ENCODE results near the gene FRAS1.

Gene FRAS1

DNA sequence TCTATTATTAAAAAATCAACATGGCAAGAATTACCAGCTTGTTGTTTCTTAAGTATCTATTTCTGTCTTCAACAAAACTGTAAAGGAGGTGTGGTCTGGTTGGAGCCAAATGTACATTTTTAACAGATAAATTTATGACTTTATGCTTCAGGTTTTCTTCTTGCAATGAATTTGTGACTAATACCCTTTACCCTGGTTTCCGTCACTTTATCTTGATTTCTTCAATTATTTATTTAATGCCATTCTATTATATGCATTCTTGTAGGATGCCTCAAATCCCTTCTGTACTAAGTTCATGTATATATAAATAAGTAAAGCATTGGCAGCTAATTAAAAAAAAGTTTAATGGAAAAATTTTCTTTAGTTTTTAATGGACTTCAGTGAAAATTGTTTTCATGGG is 453.0 kb downstream of the FRAS1 start:
- TF ChIP-seq EZH2 (IDR thresholded peaks at IDR 0.05) (no peak), FOXP2 (optimal IDR thresholded peaks at IDR 0.05; ENCODE audit: control extremely low read depth, extremely low read length, insufficient read depth) (no peak), POLR2AphosphoS5 (IDR thresholded peaks at IDR 0.05; ENCODE audit: borderline replicate concordance, low read depth, low read length) (no peak)
- no peak for DNase-seq (ENCODE audit: low read depth, low spot score)
- H3K27ac ChIP-seq = no peak overlapping the region
- H3K4me3 ChIP-seq = no peak overlapping the region
- H3K9ac ChIP-seq (ENCODE audit: insufficient read length) = no peak overlapping the region
- H3K36me3 ChIP-seq (ENCODE audit: insufficient read depth, low read length) = no peaks in the 10 kb centered on the region
- H3K9me3 ChIP-seq (ENCODE audit: low read depth, low read length) = no peaks in the 10 kb centered on the region

DNA sequence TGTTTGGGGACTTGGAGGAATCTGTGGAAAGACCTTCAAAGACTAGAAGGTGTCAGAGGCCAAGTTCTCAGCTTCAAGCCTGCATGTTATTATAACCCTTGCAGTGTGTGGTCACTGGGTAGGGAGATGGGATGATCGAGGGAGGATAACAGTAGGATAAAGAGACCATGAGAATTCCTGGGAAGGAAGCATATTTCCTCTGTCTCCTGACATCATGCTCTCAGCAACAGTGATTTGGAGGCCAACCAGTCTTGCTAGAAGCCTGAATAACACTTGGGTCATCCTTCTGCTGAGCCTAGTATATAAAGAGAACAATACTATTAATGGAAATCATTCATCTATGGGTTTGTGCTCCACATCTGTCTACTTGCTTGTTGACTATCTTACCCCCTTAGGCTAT is 453.6 kb downstream of the FRAS1 start:
- DNase-seq (ENCODE audit: low read depth, low spot score) = no peak
- Histone ChIP-seq H3K9ac (ENCODE audit: insufficient read length) (no peak overlapping the region), H3K4me3 (no peak overlapping the region), H3K36me3 (ENCODE audit: insufficient read depth, low read length) (no peaks in the 10 kb centered on the region), H3K9me3 (ENCODE audit: low read depth, low read length) (no peaks in the 10 kb centered on the region), H3K27ac (no peak overlapping the region)
- TF ChIP-seq FOXP2 (optimal IDR thresholded peaks at IDR 0.05; ENCODE audit: control extremely low read depth, extremely low read length, insufficient read depth) = no peak

DNA sequence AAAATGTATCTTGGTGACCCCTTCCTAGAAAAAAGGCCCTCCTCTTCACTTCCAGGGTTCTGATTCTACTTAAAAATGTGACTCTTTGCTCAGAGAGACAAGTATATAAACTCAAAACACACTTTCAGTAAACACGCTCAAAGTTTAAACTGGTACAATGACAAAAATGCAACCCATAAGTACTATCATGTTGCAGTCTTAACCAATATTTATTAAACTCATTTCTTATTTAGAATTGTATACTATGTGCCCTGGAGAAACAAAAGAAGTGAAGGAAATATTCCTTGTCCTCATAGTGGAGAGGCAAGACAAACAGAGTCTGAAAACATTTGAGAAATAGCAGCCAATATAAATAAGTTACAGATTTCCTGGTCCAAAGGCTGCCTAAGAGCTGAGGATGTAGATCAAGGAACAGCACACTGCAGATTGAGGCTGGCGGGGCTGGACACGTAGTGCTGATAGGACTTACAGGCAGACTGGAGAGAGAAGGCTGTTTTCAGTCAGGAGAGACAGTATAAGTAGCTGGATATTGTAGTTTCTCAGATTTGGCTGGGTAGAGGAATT is 455.3 kb downstream of the FRAS1 start:
- H3K36me3 ChIP-seq (ENCODE audit: insufficient read depth, low read length) = no peaks in the 10 kb centered on the region
- no peak overlapping the region for H3K9ac ChIP-seq (ENCODE audit: insufficient read length)
- no peak for TF ChIP-seq POLR2AphosphoS5 (IDR thresholded peaks at IDR 0.05; ENCODE audit: borderline replicate concordance, low read depth, low read length)
- TF ChIP-seq FOXP2 (optimal IDR thresholded peaks at IDR 0.05; ENCODE audit: control extremely low read depth, extremely low read length, insufficient read depth) = no peak
- no peak for TF ChIP-seq EZH2 (IDR thresholded peaks at IDR 0.05)
- H3K4me3 ChIP-seq = no peak overlapping the region
- H3K9me3 ChIP-seq (ENCODE audit: low read depth, low read length) = no peaks in the 10 kb centered on the region
- no peak overlapping the region for H3K27ac ChIP-seq
- no peak for DNase-seq (ENCODE audit: low read depth, low spot score)

DNA sequence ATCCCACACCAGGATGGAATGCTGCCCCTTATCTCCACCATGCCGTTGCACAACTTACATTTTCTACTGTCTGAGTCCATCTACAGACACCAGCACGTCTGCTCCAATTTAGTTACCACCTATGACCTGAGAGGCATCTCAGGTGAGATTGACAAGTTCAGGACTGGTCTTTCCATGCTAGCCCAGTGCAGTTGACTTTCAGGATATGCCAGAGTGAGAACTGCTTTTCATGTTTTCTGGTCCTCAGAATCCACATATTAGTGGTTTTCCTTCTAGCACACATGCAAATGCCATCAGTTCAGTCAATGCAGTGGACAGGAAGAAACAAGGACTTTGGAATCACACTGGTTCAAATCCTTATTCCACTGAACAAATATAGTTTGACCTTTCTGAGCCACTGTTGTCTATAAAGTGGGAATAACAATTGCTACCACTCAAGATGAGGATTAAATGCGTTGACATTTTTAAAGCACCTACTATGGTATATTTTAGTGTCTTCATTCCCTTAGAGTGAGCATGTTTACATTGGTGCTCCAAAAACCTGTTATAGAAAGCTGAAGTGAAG is 456.4 kb downstream of the FRAS1 start:
- Histone ChIP-seq H3K27ac (no peak overlapping the region), H3K36me3 (ENCODE audit: insufficient read depth, low read length) (no peaks in the 10 kb centered on the region), H3K9ac (ENCODE audit: insufficient read length) (no peak overlapping the region), H3K4me3 (no peak overlapping the region), H3K9me3 (ENCODE audit: low read depth, low read length) (no peaks in the 10 kb centered on the region)
- no peak for TF ChIP-seq EZH2 (IDR thresholded peaks at IDR 0.05)
- no peak for TF ChIP-seq FOXP2 (optimal IDR thresholded peaks at IDR 0.05; ENCODE audit: control extremely low read depth, extremely low read length, insufficient read depth)
- no peak for TF ChIP-seq POLR2AphosphoS5 (IDR thresholded peaks at IDR 0.05; ENCODE audit: borderline replicate concordance, low read depth, low read length)
- no peak for DNase-seq (ENCODE audit: low read depth, low spot score)

DNA sequence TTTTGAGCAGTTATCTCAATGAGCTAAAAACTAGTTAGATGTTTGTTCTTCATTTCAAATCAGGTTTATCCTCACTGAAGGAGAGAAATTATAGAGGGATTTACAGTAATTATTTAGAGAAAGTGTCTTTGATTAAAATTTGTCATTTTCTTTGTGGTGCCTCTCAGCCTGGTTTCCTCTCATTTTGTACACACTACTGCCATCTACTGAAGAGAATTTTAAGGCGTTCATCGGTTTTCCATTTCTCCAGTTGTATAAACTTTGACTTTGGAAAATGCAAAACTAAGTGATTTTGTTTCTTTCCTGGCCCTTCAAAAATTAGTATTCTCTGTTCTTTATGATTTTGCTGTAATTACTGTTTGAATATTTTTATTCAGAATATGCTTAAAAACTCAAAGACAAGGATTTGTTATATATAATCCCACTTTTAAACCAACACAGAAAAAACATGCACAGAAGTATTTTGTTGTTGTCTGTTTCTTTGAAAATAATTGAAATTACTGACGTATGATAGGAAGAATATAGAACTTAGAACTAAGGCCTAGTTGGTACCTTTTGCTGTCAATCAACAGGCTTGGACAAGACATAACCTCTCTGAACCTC is 460.0 kb downstream of the FRAS1 start:
- H3K27ac ChIP-seq = no peak overlapping the region
- no peak for DNase-seq (ENCODE audit: low read depth, low spot score)
- H3K9me3 ChIP-seq (ENCODE audit: low read depth, low read length) = no peaks in the 10 kb centered on the region
- no peak for TF ChIP-seq FOXP2 (optimal IDR thresholded peaks at IDR 0.05; ENCODE audit: control extremely low read depth, extremely low read length, insufficient read depth)
- TF ChIP-seq POLR2AphosphoS5 (IDR thresholded peaks at IDR 0.05; ENCODE audit: borderline replicate concordance, low read depth, low read length) = no peak
- no peak for TF ChIP-seq EZH2 (IDR thresholded peaks at IDR 0.05)
- H3K9ac ChIP-seq (ENCODE audit: insufficient read length) = no peak overlapping the region
- H3K36me3 ChIP-seq (ENCODE audit: insufficient read depth, low read length) = no peaks in the 10 kb centered on the region
- H3K4me3 ChIP-seq = no peak overlapping the region

DNA sequence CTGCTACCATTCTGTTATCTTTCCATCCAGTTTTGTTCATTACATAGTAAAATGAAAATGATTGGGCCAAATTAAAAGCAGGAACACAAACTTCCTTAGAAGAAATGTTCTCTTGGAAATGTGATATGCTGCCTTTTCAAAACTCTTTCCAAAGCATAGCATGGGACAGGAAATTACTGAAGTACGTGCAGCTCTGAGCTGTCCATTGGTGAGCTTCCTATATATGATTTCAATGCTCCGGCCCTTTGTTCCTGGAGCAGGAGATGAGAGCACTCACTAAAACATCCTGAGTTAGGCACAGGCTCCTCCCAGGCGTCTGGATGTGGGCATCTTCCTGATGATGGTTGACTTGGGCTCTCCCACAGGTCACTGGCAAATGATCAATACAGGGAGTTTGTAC is 461.4 kb downstream of the FRAS1 start:
- no peak overlapping the region for H3K9ac ChIP-seq (ENCODE audit: insufficient read length)
- no peak for DNase-seq (ENCODE audit: low read depth, low spot score)
- no peak for TF ChIP-seq EZH2 (IDR thresholded peaks at IDR 0.05)
- no peak for TF ChIP-seq POLR2AphosphoS5 (IDR thresholded peaks at IDR 0.05; ENCODE audit: borderline replicate concordance, low read depth, low read length)
- TF ChIP-seq FOXP2 (optimal IDR thresholded peaks at IDR 0.05; ENCODE audit: control extremely low read depth, extremely low read length, insufficient read depth) = no peak
- H3K9me3 ChIP-seq (ENCODE audit: low read depth, low read length) = no peaks in the 10 kb centered on the region
- no peaks in the 10 kb centered on the region for H3K36me3 ChIP-seq (ENCODE audit: insufficient read depth, low read length)
- no peak overlapping the region for H3K4me3 ChIP-seq
- no peak overlapping the region for H3K27ac ChIP-seq

DNA sequence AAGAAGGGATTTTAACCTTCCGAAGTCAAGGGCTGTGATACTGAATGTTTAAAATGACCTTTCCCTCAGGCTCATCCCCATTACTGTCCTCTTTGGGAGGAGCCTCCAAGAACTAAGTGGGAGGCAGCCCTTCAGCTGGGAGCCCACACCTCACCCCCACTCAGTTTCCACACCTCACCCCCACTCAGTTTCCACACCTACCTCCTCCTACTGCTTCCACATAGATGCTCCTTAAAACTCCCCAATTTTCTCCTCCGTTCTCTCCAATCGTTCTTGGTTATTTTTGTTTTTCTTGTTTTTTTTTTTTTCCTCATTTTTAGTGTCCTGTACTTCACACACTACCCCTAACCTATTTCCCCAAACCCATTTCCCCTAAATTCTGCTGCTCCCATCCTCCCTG is 462.8 kb downstream of the FRAS1 start:
- DNase-seq (ENCODE audit: low read depth, low spot score) = no peak
- no peaks in the 10 kb centered on the region for H3K36me3 ChIP-seq (ENCODE audit: insufficient read depth, low read length)
- H3K4me3 ChIP-seq = no peak overlapping the region
- TF ChIP-seq EZH2 (IDR thresholded peaks at IDR 0.05) = no peak
- no peaks in the 10 kb centered on the region for H3K9me3 ChIP-seq (ENCODE audit: low read depth, low read length)
- H3K27ac ChIP-seq = no peak overlapping the region
- H3K9ac ChIP-seq (ENCODE audit: insufficient read length) = no peak overlapping the region

DNA sequence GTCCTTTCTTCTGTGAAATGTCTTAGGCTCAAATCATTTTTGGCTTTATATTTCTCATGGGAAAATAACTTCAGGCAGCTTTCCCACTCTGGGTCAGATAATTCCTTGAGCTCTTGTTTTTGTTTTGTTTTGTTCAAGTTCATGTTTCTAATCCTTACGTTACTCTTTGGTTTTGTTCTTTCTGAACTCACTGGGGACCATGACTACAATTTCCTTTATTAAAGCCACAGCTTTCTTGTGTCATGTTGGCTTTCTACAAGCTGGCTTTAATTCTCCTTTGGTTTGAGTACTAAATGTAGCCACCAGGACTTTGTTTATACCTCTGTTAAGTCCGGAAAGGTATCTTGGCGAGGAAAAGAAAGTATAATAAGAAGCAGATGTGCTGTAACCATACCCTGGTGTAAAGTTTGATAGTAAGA is 463.7 kb downstream of the FRAS1 start:
- H3K9me3 ChIP-seq (ENCODE audit: low read depth, low read length) = no peaks in the 10 kb centered on the region
- H3K9ac ChIP-seq (ENCODE audit: insufficient read length) = no peak overlapping the region
- no peaks in the 10 kb centered on the region for H3K36me3 ChIP-seq (ENCODE audit: insufficient read depth, low read length)
- no peak for TF ChIP-seq FOXP2 (optimal IDR thresholded peaks at IDR 0.05; ENCODE audit: control extremely low read depth, extremely low read length, insufficient read depth)
- no peak for TF ChIP-seq EZH2 (IDR thresholded peaks at IDR 0.05)
- TF ChIP-seq POLR2AphosphoS5 (IDR thresholded peaks at IDR 0.05; ENCODE audit: borderline replicate concordance, low read depth, low read length) = no peak
- no peak overlapping the region for H3K27ac ChIP-seq
- no peak for DNase-seq (ENCODE audit: low read depth, low spot score)
- no peak overlapping the region for H3K4me3 ChIP-seq

DNA sequence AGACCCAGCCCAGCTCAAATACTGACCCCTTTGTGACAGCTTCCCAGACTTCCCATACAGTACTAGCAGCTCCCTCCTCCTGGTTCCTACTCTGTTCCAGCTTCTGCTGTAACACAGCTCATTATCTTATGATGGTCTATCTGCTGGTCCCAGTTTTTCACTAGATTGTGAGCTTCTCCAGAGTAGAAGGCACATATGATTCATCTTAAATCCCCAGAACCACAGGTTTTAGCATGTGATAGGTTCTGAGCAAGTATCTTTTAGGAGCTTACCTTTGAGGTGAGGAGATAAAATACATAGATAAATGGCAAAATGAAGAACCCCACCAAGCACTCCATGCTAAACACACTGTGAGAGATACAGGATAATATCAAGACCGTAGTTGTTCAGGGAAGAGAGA is 466.9 kb downstream of the FRAS1 start:
- H3K9ac ChIP-seq (ENCODE audit: insufficient read length) = no peak overlapping the region
- no peaks in the 10 kb centered on the region for H3K9me3 ChIP-seq (ENCODE audit: low read depth, low read length)
- H3K4me3 ChIP-seq = no peak overlapping the region
- H3K27ac ChIP-seq = no peak overlapping the region
- H3K36me3 ChIP-seq (ENCODE audit: insufficient read depth, low read length) = no peaks in the 10 kb centered on the region
- no peak for DNase-seq (ENCODE audit: low read depth, low spot score)
- TF ChIP-seq EZH2 (IDR thresholded peaks at IDR 0.05) = no peak
- TF ChIP-seq POLR2AphosphoS5 (IDR thresholded peaks at IDR 0.05; ENCODE audit: borderline replicate concordance, low read depth, low read length) = no peak
- no peak for TF ChIP-seq FOXP2 (optimal IDR thresholded peaks at IDR 0.05; ENCODE audit: control extremely low read depth, extremely low read length, insufficient read depth)
